HCT116 (cell line): ENCODE measurements around the gene BRWD1. TPM values are rescaled to one million over a fixed set of nuclear protein-coding genes. Genes with fewer than 3 reads are reported as not detected.
"Not testable (repeated sequence)": the region's sequence is repeated elsewhere in the genome, so short reads cannot be mapped to it uniquely, and the experiment has no call there.

ENCODE experiments used
- ATAC-seq: fragments of 200-7000 bp; cut with Tn5 transposase; 2 replicates; pipeline ENCODE4 v1.9.1; 2020; ENCODE audit warnings: mild to moderate bottlenecking, moderate library complexity
- BruUV-seq: library from RNA; stranded (reverse); fragments of 400-500 nt; replicated peaks from 2 replicates; lab custom pipeline; 2021; lab: Mats Ljungman, UMichigan
- CTCF ChIA-PET: fragments of 300-600 bp; sonication (Branson Sonifier 250); formaldehyde crosslinking; loops from one replicate; lab custom pipeline; 2021; ENCODE audit warnings: antibody characterized with exemption; lab: Charles Lee
- POLR2A ChIA-PET: fragments of 300-600, 350-600 bp; sonication (Branson Sonifier 250); formaldehyde crosslinking; loops from one replicate; lab custom pipeline; 2021; ENCODE audit warnings: antibody characterized with exemption; lab: Charles Lee
- RAD21 ChIA-PET, 2 experiments: fragments of 300-600 bp; sonication (Branson Sonifier 250); formaldehyde crosslinking; loops; one replicate each; lab custom pipeline; 2023; ENCODE audit warnings: low total read pairs in 2 of 2; ENCODE audit not compliant: uncharacterized antibody in 2 of 2, unreplicated experiment in 2 of 2, low non-redundant PET in 1 of 2; lab: Charles Lee
- DNase-seq: peaks from one replicate; pipeline ENCODE4 v3.0.0-alpha.2; 2010; ENCODE audit warnings: low read depth, low spot score
- H2AFZ ChIP-seq: fragments of 200-600 bp; shearing (Covaris generic), sonication (generic); 2 replicates; pipeline ENCODE4 v1.6.1; 2017; ENCODE audit warnings: low read depth, mixed run types, mixed read lengths, antibody characterized with exemption, low read length; ENCODE audit not compliant: poor library complexity, severe bottlenecking
- H3K27ac ChIP-seq: 2 replicates; pipeline ENCODE4 v1.5.1; 2012; ENCODE audit warnings: low read depth, low read length
- H3K27me3 ChIP-seq: fragments of 200-600 bp; sonication (generic); 2 replicates; pipeline ENCODE4 v1.6.1; 2016; ENCODE audit warnings: mixed run types, low read length, mixed read lengths; ENCODE audit not compliant: insufficient read depth
- H3K36me3 ChIP-seq, 2 experiments: fragments of 200-500 bp in 1 of 2; fragments of 200-600 bp in 1 of 2; sonication (Bioruptor generic) in 1 of 2; sonication (generic) in 1 of 2; 2 replicates each; pipeline versions ENCODE4 v1.5.1 to v1.6.1; 2014 to 2016; ENCODE audit warnings: low read length in 2 of 2, inconsistent platforms in 1 of 2, mixed read lengths in 1 of 2, mixed run types in 1 of 2; ENCODE audit not compliant: insufficient read depth in 2 of 2, control insufficient read depth in 1 of 2
- H3K4me1 ChIP-seq, 2 experiments: fragments of 200-600 bp in 1 of 2; sonication (generic) in 1 of 2; 2 replicates each; pipeline versions ENCODE4 v1.5.1 to v1.6.1; 2012 to 2017; ENCODE audit warnings: low read length in 2 of 2, inconsistent platforms in 1 of 2, mild to moderate bottlenecking in 1 of 2, mixed read lengths in 1 of 2, mixed run types in 1 of 2, moderate library complexity in 1 of 2; ENCODE audit not compliant: insufficient read depth in 2 of 2, control insufficient read depth in 1 of 2
- H3K4me2 ChIP-seq: fragments of 200-600 bp; sonication (generic); 2 replicates; pipeline ENCODE4 v1.6.1; 2017; ENCODE audit warnings: mixed run types, low read length, mixed read lengths
- H3K4me3 ChIP-seq, 2 experiments: fragments of 200-600 bp in 1 of 2; sonication (generic) in 1 of 2; replicated peaks in 1 of 2; 2 replicates each; pipeline ENCODE4 v1.5.1; 2011 to 2016; ENCODE audit warnings: low read length in 2 of 2, control low read depth in 1 of 2, low read depth in 1 of 2, mild to moderate bottlenecking in 1 of 2, mixed read lengths in 1 of 2, mixed run types in 1 of 2
- H3K79me2 ChIP-seq: fragments of 200-600 bp; sonication (generic); 2 replicates; pipeline ENCODE4 v1.6.1; 2017; ENCODE audit warnings: mild to moderate bottlenecking, mixed run types, low read length, moderate library complexity, mixed read lengths; ENCODE audit not compliant: insufficient read depth
- H3K9ac ChIP-seq: fragments of 200-600 bp; sonication (generic); 2 replicates; pipeline ENCODE4 v1.6.1; 2016; ENCODE audit warnings: low read length, mixed read lengths
- H3K9me2 ChIP-seq: fragments of 200-600 bp; sonication (generic), shearing (Covaris generic); 2 replicates; pipeline ENCODE4 v1.6.1; 2017; ENCODE audit warnings: mixed run types, mild to moderate bottlenecking, moderate library complexity; ENCODE audit not compliant: insufficient read depth
- H3K9me3 ChIP-seq, 2 experiments: fragments of 200-500 bp in 1 of 2; fragments of 200-600 bp in 1 of 2; sonication (Bioruptor generic) in 1 of 2; sonication (generic) in 1 of 2; 2 replicates each; pipeline ENCODE4 v1.6.1; 2014 to 2017; ENCODE audit warnings: low read length in 2 of 2, mixed read lengths in 2 of 2, inconsistent platforms in 1 of 2, low read depth in 1 of 2, mild to moderate bottlenecking in 1 of 2, mixed run types in 1 of 2, moderate library complexity in 1 of 2; ENCODE audit not compliant: control insufficient read depth in 1 of 2, insufficient read depth in 1 of 2
- H4K20me1 ChIP-seq: fragments of 200-600 bp; sonication (generic), shearing (Covaris generic); 2 replicates; pipeline ENCODE4 v1.6.1; 2017; ENCODE audit warnings: mixed run types, mild to moderate bottlenecking, moderate library complexity; ENCODE audit not compliant: insufficient read depth
- CEBPB ChIP-seq: IDR thresholded peaks from 2 replicates; pipeline ENCODE4 v1.6.1; 2012; ENCODE audit warnings: low read depth
- EGR1 ChIP-seq: IDR thresholded peaks from 2 replicates; pipeline ENCODE4 v1.6.1; 2012; ENCODE audit warnings: low read depth
- EZH2 ChIP-seq: fragments of 200-600 bp; sonication (generic); IDR thresholded peaks from 2 replicates; pipeline ENCODE4 v1.6.1; 2017; ENCODE audit warnings: antibody characterized with exemption, mixed run types
- JUND ChIP-seq: IDR thresholded peaks from 2 replicates; pipeline ENCODE4 v1.6.1; 2012
- intact Hi-C: fragments of 100-400 bp; cut with micrococcal nuclease; formaldehyde crosslinking; loops from 2 replicates; pipeline ENCODE4 v1.10.0; 2022
- total RNA-seq: library from RNA; stranded (reverse); gene quantifications from one replicate; pipeline ENCODE4 v1.2.1, GENCODE V29; 2021; ENCODE audit not compliant: unreplicated experiment

The BRWD1 gene
- total RNA-seq, 1 experiment from 2014 or later = 33.1 TPM

- intact Hi-C loops = no loop called here
- no peak for DNase-seq
- RAD21 ChIA-PET = interaction anchor here in 1 of 2 experiments (0.6 kb wide), 1 partner anchor 202 kb away, joined by 3 read pairs; no protein-coding TSS in a partner anchor
- Histone ChIP-seq H3K36me3 (no peaks in the 10 kb centered on the region), H3K9me3 (peaks cover 0 to 2% of the 10 kb centered on the region in 2 experiments; a peak in 2 of 4 replicates), H3K27ac (no peak overlapping the region), H3K79me2 (no peaks in the 10 kb centered on the region), H4K20me1 (no peaks in the 10 kb centered on the region), H3K4me1 (no peaks in the 10 kb centered on the region), H2AFZ (no peak overlapping the region), H3K4me2 (no peak overlapping the region), H3K4me3 (no peak overlapping the region), H3K27me3 (no peaks in the 10 kb centered on the region), H3K9ac (no peak overlapping the region), H3K9me2 (no peaks in the 10 kb centered on the region)
- ATAC-seq = no peak
- TF ChIP-seq EGR1 = no peak
- TF ChIP-seq EZH2 = no peak
- TF ChIP-seq CEBPB = no peak
- no peak for TF ChIP-seq JUND
- POLR2A ChIA-PET = no interaction called here
- CTCF ChIA-PET = no interaction called here
- no TSS peak for BruUV-seq
These were observed 153.9 kb downstream of the BRWD1 start for GRCh38 chr21:39159342-39160063.

GRCh38 chr21:39157241-39157640 is 156.2 kb downstream of the BRWD1 start:
- BruUV-seq, ATAC-seq, H3K36me3 ChIP-seq, DNase-seq, H3K9me3 ChIP-seq, CTCF ChIA-PET, H3K4me2 ChIP-seq, H4K20me1 ChIP-seq, H3K79me2 ChIP-seq, H3K27ac ChIP-seq, H3K4me3 ChIP-seq, H3K4me1 ChIP-seq, H2AFZ ChIP-seq, POLR2A ChIA-PET, RAD21 ChIA-PET, H3K9ac ChIP-seq, H3K9me2 ChIP-seq, H3K27me3 ChIP-seq, intact Hi-C loops: not testable (repeated sequence)
